Measurements from ENCODE around the gene TUT4. TPM values are rescaled to one million over a fixed set of nuclear protein-coding genes. Genes with fewer than 3 reads are reported as not detected.

Gene TUT4
- total and polyA plus RNA-seq, 2 of the 4 experiments (the other 2 are of a cell fraction): 10.9 to 40.0 TPM

GRCh38 chr1:52439976-52440375, 112.9 kb downstream of the TUT4 start:
- H2AK5ac ChIP-seq (ENCODE audit: low read depth, low read length): no peak overlapping the region
- no peak overlapping the region for H3K4ac ChIP-seq (ENCODE audit: low read depth, low read length)
- H2AFZ ChIP-seq (replicated peaks; ENCODE audit: low read length, poor library complexity): no peak overlapping the region
- no peak overlapping the region for H3K18ac ChIP-seq (ENCODE audit: low read depth, low read length)
- H3K9me3 ChIP-seq (ENCODE audit: control insufficient read depth, insufficient read depth, low read length): no peaks in the 10 kb centered on the region
- CTCF ChIA-PET: interaction anchor here (0.6 kb wide), 1 partner anchor 71 kb away, joined by 4 read pairs; no protein-coding TSS in a partner anchor
- 100% methylated on average over 1 of the region's 4 CpGs; no CpG with 5 or more reads in 1 of the 2 experiments for WGBS, 2 experiments (ENCODE audit: extremely low coverage in 2 of 2, insufficient read length in 1 of 2)
- in situ Hi-C loops (cut with MboI; ENCODE audit: low sequenced_read_pairs) (no loop called here), dilution Hi-C loops (cut with HindIII; ENCODE audit: low sequenced_read_pairs, unreplicated experiment) (no loop called here), intact Hi-C loops (cut with micrococcal nuclease) (no loop called here)
- H4K5ac ChIP-seq (ENCODE audit: low read depth, low read length): no peak overlapping the region
- no peak overlapping the region for H2BK120ac ChIP-seq (ENCODE audit: low read depth, low read length)
- no peak overlapping the region for H2BK20ac ChIP-seq (ENCODE audit: low read depth, low read length)
- no peak overlapping the region for H3K14ac ChIP-seq (replicated peaks; ENCODE audit: low read depth, low read length)
- TF ChIP-seq MAFK (IDR thresholded peaks at IDR 0.05; ENCODE audit: low read depth, low read length) (no peak), NFE2L2 (IDR thresholded peaks at IDR 0.05; ENCODE audit: low read depth, low read length) (no peak), POLR2A (IDR thresholded peaks at IDR 0.05; ENCODE audit: low read depth, low read length) (no peak), MAZ (IDR thresholded peaks at IDR 0.05; ENCODE audit: borderline replicate concordance, low read depth, low read length) (no peak), MXI1 (IDR thresholded peaks at IDR 0.05; ENCODE audit: borderline replicate concordance, low read depth, low read length) (no peak), CEBPB (IDR thresholded peaks at IDR 0.05; ENCODE audit: low read depth, low read length) (0 out of 2 replicates have a peak, but pooled peaks have one; percentile 19), CHD1 (IDR thresholded peaks at IDR 0.05; ENCODE audit: low read depth, low read length) (no peak), FOS (IDR thresholded peaks at IDR 0.05; ENCODE audit: low read depth, low read length) (no peak)
- TF ChIP-seq, protein P1, sequence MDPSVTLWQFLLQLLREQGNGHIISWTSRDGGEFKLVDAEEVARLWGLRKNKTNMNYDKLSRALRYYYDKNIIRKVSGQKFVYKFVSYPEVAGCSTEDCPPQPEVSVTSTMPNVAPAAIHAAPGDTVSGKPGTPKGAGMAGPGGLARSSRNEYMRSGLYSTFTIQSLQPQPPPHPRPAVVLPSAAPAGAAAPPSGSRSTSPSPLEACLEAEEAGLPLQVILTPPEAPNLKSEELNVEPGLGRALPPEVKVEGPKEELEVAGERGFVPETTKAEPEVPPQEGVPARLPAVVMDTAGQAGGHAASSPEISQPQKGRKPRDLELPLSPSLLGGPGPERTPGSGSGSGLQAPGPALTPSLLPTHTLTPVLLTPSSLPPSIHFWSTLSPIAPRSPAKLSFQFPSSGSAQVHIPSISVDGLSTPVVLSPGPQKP (IDR thresholded peaks at IDR 0.05; ENCODE audit: borderline replicate concordance, low read depth, low read length): no peak
- no peak overlapping the region for H4K91ac ChIP-seq (ENCODE audit: insufficient read depth, low read depth, low read length)
- H3K79me1 ChIP-seq (ENCODE audit: low read depth in 1 of 2, low read length in 2 of 2): no peaks in the 10 kb centered on the region; a peak in 1 of 4 replicates
- H2AK9ac ChIP-seq (replicated peaks; ENCODE audit: low read depth, low read length, poor library complexity): no peak overlapping the region
- H3K9ac ChIP-seq (ENCODE audit: low read depth, low read length): no peak overlapping the region
- no peak for DNase-seq
- H3K4me1 ChIP-seq (ENCODE audit: control insufficient read depth, insufficient read depth, low read length): no peaks in the 10 kb centered on the region
- no peaks in the 10 kb centered on the region for H3K27me3 ChIP-seq (ENCODE audit: control insufficient read depth, insufficient read depth, low read length)
- no peak overlapping the region for H4K8ac ChIP-seq (ENCODE audit: low read depth in 2 of 2, low read length in 2 of 2)
- H2BK15ac ChIP-seq (ENCODE audit: low read depth, low read length): no peak overlapping the region
- H3K56ac ChIP-seq (ENCODE audit: extremely low read depth, insufficient read depth, low read length): no peak overlapping the region
- no TSS peak for BruUV-seq (replicated peaks)
- no peak overlapping the region for H3K27ac ChIP-seq (ENCODE audit: insufficient read depth, low read length)
- POLR2A ChIA-PET (ENCODE audit: unreplicated experiment): no interaction called here
- ATAC-seq (ENCODE audit: low read depth): no peak
- no peak overlapping the region for H2BK5ac ChIP-seq (ENCODE audit: low read depth, low read length, poor library complexity, severe bottlenecking)
- H3K9me1 ChIP-seq (ENCODE audit: insufficient read depth, low read length): peaks cover 3% of the 10 kb centered on the region; the same call in 1 of the 2 replicates
- no peaks in the 10 kb centered on the region for H4K20me1 ChIP-seq (ENCODE audit: insufficient read depth, low read length)
- H3K4me2 ChIP-seq (ENCODE audit: low read depth, low read length): no peak overlapping the region
- peaks cover 17% of the 10 kb centered on the region for H3K36me3 ChIP-seq (ENCODE audit: control insufficient read depth, insufficient read depth, low read length)
- H3K4me3 ChIP-seq (ENCODE audit: insufficient read depth, low read depth, low read length): no peak overlapping the region
- H3K23ac ChIP-seq (ENCODE audit: low read depth, low read length): no peak overlapping the region
